CMK (cell line): ENCODE measurements around the gene UPK1A.
"Not testable (repeated sequence)": the region's sequence is repeated elsewhere in the genome, so short reads cannot be mapped to it uniquely, and the experiment has no call there.

Source experiments
- DNase-seq: peaks from one replicate; pipeline ENCODE4 v3.0.0-alpha.2; 2010; ENCODE audit warnings: low read depth

Gene UPK1A

GRCh38 chr19:35718345-35719041, 52.2 kb downstream of the UPK1A start:
- no peak for DNase-seq

GRCh38 chr19:35719402-35720162, 53.3 kb downstream of the UPK1A start:
- DNase-seq, result no peak

GRCh38 chr19:35720163-35720524, 53.8 kb downstream of the UPK1A start:
- DNase-seq, result no peak

- no peak for DNase-seq
Measured at GRCh38 chr19:35720648-35721047, 54.3 kb downstream of the UPK1A start.

DNA sequence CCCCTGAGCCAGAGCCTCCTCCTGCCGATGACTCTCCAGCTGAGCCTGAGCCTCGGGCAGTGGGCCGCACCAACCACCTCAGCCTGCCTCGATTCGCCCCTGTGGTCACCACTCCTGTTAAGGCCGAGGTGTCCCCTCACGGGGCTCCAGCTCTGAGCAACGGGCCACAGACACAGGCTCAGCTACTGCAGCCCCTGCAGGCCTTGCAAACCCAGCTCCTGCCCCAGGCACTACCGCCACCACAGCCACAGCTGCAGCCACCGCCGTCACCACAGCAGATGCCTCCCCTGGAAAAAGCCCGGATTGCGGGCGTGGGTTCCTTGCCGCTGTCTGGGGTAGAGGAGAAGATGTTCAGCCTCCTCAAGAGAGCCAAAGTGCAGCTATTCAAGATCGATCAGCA, 55.1 kb downstream of the UPK1A start:
- DNase-seq, result no peak

DNA sequence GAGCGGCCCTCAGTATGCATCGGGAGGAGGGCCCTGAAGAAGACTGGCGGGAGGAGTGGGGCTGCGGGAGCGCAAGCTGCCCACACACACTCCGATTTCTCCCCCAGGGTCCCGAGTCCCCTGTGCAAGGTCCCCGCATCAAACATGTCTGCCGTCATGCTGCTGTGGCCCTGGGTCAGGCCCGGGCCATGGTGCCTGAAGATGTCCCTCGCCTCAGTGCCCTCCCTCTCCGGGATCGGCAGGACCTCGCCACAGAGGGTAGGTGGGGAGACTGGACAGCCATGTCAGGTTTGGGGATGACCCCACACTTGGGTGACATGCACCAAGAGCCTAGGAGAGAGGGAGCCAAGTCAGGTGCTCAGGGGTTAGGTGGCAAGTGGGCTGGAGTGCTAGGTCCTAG, 56.1 kb downstream of the UPK1A start:
- DNase-seq, result no peak

- no peak for DNase-seq
Measured at GRCh38 chr19:35722897-35723296, 56.6 kb downstream of the UPK1A start.

GRCh38 chr19:35723671-35724070, 57.4 kb downstream of the UPK1A start:
- no peak for DNase-seq

DNA sequence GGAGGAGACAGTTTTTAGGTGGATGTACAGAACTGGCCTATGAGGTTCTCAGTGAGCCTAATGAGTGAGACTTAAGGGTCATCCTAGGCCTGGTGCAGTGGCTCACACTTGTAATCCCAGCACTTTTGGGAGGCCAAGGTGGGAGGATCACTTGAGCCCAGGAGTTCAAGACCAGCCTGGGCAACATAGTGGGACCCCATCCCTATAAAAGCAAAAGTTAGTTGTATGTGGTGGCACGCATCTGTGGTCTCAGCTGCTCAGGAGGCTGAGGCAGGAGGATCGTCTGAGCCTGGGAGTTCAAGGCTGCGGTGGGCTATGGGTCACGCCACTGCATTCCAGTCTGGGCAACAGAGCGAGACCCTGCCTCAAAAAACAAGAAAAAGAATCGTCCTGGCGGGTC, 57.8 kb downstream of the UPK1A start:
- DNase-seq, result not testable (repeated sequence)

GRCh38 chr19:35724560-35724959, 58.2 kb downstream of the UPK1A start:
- no peak for DNase-seq

GRCh38 chr19:35725216-35725861, 59.0 kb downstream of the UPK1A start:
- no peak for DNase-seq

DNA sequence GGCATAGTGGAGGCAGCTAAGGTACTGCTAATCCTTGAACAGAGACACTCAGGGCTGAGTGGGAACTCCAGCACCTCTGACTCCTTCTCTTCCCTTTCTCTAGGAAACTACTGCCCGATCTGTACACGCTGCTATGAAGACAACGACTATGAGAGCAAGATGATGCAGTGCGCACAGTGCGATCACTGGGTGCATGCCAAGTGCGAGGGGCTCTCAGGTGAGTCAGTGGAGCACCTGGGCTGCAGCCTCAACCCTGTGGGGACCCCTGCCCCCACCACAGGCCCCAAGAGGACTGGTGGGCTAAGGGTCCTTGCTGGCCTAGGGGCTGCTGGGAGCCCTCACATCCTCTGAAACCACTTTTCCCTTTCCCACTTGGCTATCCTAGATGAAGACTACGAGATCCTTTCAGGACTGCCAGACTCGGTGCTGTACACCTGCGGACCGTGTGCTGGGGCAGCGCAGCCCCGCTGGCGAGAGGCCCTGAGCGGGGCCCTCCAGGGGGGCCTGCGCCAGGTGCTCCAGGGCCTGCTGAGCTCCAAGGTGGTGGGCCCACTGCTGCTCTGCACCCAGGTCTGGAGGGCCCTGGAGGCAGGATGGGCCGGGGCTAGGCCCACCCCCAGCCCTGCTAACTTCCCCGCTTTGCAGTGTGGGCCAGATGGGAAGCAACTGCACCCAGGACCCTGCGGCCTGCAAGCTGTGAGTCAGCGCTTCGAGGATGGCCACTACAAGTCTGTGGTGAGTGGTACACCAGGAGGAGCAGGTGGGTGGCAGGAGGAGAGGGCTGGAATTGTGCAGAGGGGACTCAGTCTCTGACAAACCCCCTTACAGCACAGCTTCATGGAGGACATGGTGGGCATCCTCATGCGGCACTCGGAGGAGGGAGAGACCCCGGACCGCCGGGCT, 61.0 kb downstream of the UPK1A start:
- DNase-seq, result no peak
